Transverse colon (tissue), 4 donors: ENCODE results near the gene EFCAB14.

Experiments used
- EP300 ChIP-seq: sonication (generic); formaldehyde crosslinking; IDR thresholded peaks from one replicate; pipeline ENCODE4 v1.6.1; 2017; ENCODE audit warnings: antibody characterized with exemption, low read depth
- POLR2A ChIP-seq: fragments of 450-650 bp; IDR thresholded peaks from one replicate; pipeline ENCODE4 v1.6.1; 2016; ENCODE audit warnings: antibody characterized with exemption, mild to moderate bottlenecking, moderate library complexity
- POLR2AphosphoS5 ChIP-seq, 3 donors: sonication (generic); formaldehyde crosslinking; IDR thresholded peaks; one replicate each; pipeline ENCODE4 v1.6.1; 2016; ENCODE audit warnings: antibody characterized with exemption in 3 of 3
- TF ChIP-seq, protein P1 (sequence below), 5 experiments: fragments of 200-600 bp in 3 of 5; fragments of 450-650 bp in 2 of 5; sonication (generic) in 3 of 5; IDR thresholded peaks; 1 replicate in 2 of 5; 2 replicates in 3 of 5; pipeline ENCODE4 v1.5.1; 2016 to 2017; ENCODE audit warnings: antibody characterized with exemption in 5 of 5, inconsistent platforms in 3 of 5, mild to moderate bottlenecking in 2 of 5, moderate library complexity in 1 of 5

DNA sequence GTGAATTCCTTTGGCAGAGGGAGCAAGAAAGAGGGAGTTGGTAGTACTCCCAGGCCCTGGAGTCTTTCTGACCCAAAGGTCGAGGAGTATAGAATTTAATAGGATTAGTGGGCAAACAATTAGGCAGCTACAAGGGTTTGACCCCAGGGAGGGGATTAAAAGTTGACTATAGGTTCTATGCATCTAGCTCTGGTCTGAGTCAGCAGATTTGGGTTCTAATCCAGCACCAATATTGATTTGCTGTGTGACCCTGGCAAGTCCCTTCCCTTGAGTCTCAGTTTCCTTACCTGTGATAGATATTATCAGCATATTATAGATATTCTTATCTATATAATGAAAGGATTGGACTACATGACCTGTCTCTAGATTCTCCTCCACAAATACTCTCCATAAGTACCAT is 35.1 kb upstream of the EFCAB14 start:
- TF ChIP-seq POLR2A (no peak), EP300 (no peak), POLR2AphosphoS5 (IDR thresholded peaks at IDR 0.05) (no peak)
- TF ChIP-seq, protein P1, sequence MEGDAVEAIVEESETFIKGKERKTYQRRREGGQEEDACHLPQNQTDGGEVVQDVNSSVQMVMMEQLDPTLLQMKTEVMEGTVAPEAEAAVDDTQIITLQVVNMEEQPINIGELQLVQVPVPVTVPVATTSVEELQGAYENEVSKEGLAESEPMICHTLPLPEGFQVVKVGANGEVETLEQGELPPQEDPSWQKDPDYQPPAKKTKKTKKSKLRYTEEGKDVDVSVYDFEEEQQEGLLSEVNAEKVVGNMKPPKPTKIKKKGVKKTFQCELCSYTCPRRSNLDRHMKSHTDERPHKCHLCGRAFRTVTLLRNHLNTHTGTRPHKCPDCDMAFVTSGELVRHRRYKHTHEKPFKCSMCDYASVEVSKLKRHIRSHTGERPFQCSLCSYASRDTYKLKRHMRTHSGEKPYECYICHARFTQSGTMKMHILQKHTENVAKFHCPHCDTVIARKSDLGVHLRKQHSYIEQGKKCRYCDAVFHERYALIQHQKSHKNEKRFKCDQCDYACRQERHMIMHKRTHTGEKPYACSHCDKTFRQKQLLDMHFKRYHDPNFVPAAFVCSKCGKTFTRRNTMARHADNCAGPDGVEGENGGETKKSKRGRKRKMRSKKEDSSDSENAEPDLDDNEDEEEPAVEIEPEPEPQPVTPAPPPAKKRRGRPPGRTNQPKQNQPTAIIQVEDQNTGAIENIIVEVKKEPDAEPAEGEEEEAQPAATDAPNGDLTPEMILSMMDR (IDR thresholded peaks at IDR 0.05) = no peak
